BJ (cell line): Measurements from ENCODE around the gene KMT2C. TPM values are rescaled to one million over a fixed set of nuclear protein-coding genes. Genes with fewer than 3 reads are reported as not detected.
"Not testable (repeated sequence)": the region's sequence is repeated elsewhere in the genome, so short reads cannot be mapped to it uniquely, and the experiment has no call there.

Source experiments
- CTCF ChIA-PET: fragments of 350-600 bp; formaldehyde crosslinking; extraction: SDS; loops from one replicate; lab custom pipeline; 2021; ENCODE audit warnings: antibody characterized with exemption, inconsistent platforms; lab: Yijun Ruan, JAX
- POLR2A ChIA-PET: fragments of 300-600 bp; sonication (Branson Sonifier 250); formaldehyde crosslinking; extraction: SDS; loops from one replicate; lab custom pipeline; 2021; ENCODE audit warnings: antibody characterized with exemption; lab: Charles Lee
- DNase-seq: peaks from one replicate; pipeline ENCODE4 v3.0.0-alpha.2; 2011; ENCODE audit warnings: low read depth
- H3K27me3 ChIP-seq: 2 replicates; pipeline ENCODE4 v1.6.0; 2011; ENCODE audit warnings: low read length; ENCODE audit not compliant: control insufficient read depth, insufficient read depth
- H3K36me3 ChIP-seq: 2 replicates; pipeline ENCODE4 v1.5.1; 2011; ENCODE audit warnings: low read length; ENCODE audit not compliant: control insufficient read depth, insufficient read depth
- H3K4me3 ChIP-seq: 2 replicates; pipeline ENCODE4 v1.5.1; 2011; ENCODE audit warnings: low read depth, mild to moderate bottlenecking, control low read depth, low read length
- polyA plus RNA-seq: library from polyadenylated mRNA; depleted of rRNA; stranded (reverse); fragments of >200 nt; gene quantifications from 2 replicates; pipeline ENCODE4 v1.2.3, GENCODE V29; 2011
- TF ChIP-seq, protein P1 (sequence below): IDR thresholded peaks from 2 replicates; pipeline ENCODE4 v1.5.1; 2011; ENCODE audit warnings: low read depth, mild to moderate bottlenecking, control low read depth, inconsistent platforms, low read length, moderate library complexity; ENCODE audit not compliant: insufficient read depth

The KMT2C gene
- polyA plus RNA-seq, 1 experiment: 6.9 TPM

- no peaks in the 10 kb centered on the region for H3K27me3 ChIP-seq
- no peak for DNase-seq
- no peak overlapping the region for H3K4me3 ChIP-seq
- TF ChIP-seq, protein P1, sequence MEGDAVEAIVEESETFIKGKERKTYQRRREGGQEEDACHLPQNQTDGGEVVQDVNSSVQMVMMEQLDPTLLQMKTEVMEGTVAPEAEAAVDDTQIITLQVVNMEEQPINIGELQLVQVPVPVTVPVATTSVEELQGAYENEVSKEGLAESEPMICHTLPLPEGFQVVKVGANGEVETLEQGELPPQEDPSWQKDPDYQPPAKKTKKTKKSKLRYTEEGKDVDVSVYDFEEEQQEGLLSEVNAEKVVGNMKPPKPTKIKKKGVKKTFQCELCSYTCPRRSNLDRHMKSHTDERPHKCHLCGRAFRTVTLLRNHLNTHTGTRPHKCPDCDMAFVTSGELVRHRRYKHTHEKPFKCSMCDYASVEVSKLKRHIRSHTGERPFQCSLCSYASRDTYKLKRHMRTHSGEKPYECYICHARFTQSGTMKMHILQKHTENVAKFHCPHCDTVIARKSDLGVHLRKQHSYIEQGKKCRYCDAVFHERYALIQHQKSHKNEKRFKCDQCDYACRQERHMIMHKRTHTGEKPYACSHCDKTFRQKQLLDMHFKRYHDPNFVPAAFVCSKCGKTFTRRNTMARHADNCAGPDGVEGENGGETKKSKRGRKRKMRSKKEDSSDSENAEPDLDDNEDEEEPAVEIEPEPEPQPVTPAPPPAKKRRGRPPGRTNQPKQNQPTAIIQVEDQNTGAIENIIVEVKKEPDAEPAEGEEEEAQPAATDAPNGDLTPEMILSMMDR: no peak
- CTCF ChIA-PET: no interaction called here
- POLR2A ChIA-PET: no interaction called here
- no peaks in the 10 kb centered on the region; the same call in 1 of the 2 replicates for H3K36me3 ChIP-seq
These were observed 36.5 kb downstream of the KMT2C start for GRCh38 chr7:152399344-152399743.

DNA sequence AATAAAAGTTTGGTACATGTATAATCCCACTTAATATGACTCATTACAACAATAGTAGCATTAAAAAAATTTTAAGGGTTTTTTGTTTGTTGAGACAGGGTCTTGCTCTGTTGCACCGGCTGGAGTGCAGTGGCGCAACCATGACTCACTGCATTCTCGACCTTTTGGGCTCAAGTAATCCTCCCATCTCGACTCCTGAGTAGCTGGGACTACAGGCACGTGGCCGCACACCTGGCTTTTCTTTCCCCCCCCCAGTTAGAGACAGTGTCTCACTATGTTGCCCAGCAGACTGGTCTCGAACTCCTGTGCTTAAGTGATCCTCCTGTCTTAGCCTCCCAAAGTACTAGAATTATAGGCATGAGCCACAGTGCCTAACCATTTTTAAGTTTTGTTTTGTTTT, 40.7 kb downstream of the KMT2C start:
- DNase-seq: no peak
- Histone ChIP-seq H3K4me3 (no peak overlapping the region), H3K36me3 (no peaks in the 10 kb centered on the region; the same call in 1 of the 2 replicates), H3K27me3 (no peaks in the 10 kb centered on the region)
- POLR2A ChIA-PET: no interaction called here
- CTCF ChIA-PET: interaction anchor here (0.9 to 1.5 kb wide), 2 partner anchors 14 to 23 kb away, joined by 4 to 9 read pairs; no protein-coding TSS in a partner anchor
- TF ChIP-seq, protein P1: no peak

DNA sequence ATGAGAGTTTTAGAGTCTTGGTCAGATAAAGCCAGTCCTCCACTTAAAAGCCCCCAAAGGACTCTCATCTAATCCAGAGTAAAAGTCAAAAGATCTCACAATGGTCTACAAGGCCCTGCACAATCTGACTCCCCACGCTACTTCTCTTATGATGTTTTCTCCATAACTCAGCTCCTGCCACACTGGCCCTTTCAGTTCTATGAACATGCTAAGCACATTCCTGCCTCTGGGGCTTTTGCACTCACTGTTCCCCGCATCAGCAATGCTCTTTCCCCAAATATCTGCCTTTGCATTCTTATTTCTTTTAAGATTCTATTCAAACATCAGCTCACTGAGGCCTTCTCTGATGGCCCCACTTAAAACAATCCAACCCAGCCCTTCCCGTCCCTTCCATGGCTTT, 41.6 kb downstream of the KMT2C start:
- POLR2A ChIA-PET, H3K27me3 ChIP-seq, DNase-seq, H3K36me3 ChIP-seq, H3K4me3 ChIP-seq: not testable (repeated sequence)
- CTCF ChIA-PET: interaction anchor here (0.9 to 1.5 kb wide), 3 partner anchors 9 to 24 kb away, joined by 4 to 9 read pairs (median 5); no protein-coding TSS in a partner anchor
- TF ChIP-seq, protein P1: peak; percentile 55

DNA sequence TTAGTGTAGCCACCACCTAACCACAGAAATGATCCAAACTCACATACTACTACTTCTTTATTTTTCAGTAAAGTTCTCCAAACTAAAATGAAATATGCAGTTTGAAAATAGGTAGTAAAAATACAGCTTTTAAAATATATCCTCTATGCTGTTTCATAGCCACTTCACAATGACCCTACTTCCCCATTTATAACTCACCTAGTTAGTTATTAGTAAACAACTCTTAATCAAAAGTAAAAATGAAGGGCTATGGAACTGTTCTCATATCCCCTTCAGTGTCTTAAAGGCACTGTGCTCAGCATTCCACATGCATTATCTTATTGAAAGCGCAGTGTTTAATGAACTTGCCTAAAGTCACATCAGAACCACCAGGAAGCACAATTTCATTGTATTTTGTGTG, 43.5 kb downstream of the KMT2C start:
- Histone ChIP-seq H3K36me3 (no peaks in the 10 kb centered on the region), H3K4me3 (no peak overlapping the region), H3K27me3 (no peaks in the 10 kb centered on the region)
- ChIA-PET POLR2A (no interaction called here), CTCF (interaction anchor here (1.1 kb wide), 1 partner anchor 51 kb away, joined by 3 read pairs; no protein-coding TSS in a partner anchor)
- DNase-seq: no peak
- TF ChIP-seq, protein P1: no peak

GRCh38 chr7:152386136-152386764, 49.6 kb downstream of the KMT2C start:
- CTCF ChIA-PET: interaction anchor here (0.6 kb wide), 1 partner anchor 12 kb away, joined by 3 read pairs; no protein-coding TSS in a partner anchor
- H3K36me3 ChIP-seq, H3K27me3 ChIP-seq, H3K4me3 ChIP-seq, DNase-seq, POLR2A ChIA-PET: not testable (repeated sequence)

GRCh38 chr7:152384235-152385200, 51.3 kb downstream of the KMT2C start:
- H3K36me3 ChIP-seq, H3K27me3 ChIP-seq, POLR2A ChIA-PET, DNase-seq, H3K4me3 ChIP-seq: not testable (repeated sequence)
- CTCF ChIA-PET: interaction anchor here (0.9 to 1.0 kb wide), 2 partner anchors 10 to 14 kb away, joined by 3 to 5 read pairs; no protein-coding TSS in a partner anchor
